Measurements from ENCODE around the gene COPS7B.

DNA sequence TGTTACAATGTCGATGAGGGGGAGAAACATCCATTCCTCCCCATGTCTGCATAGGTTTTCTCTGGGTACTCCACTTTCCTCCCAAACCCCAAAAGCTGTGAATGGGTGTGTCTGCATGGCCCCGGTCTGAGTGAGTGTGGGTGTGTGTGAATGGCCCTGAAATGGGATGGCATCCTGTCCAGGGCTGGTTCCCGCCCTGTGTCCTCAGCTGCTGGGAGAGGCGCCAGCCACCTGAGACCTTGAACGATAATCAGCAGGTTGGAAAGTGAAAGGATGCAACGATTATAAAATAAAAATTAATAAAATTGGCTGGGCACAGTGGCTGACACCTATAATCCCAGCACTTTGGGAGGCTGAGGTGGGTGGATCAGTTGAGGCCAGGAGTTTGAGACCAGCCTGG is 70.7 kb downstream of the COPS7B start:
- TF ChIP-seq, protein P1, sequence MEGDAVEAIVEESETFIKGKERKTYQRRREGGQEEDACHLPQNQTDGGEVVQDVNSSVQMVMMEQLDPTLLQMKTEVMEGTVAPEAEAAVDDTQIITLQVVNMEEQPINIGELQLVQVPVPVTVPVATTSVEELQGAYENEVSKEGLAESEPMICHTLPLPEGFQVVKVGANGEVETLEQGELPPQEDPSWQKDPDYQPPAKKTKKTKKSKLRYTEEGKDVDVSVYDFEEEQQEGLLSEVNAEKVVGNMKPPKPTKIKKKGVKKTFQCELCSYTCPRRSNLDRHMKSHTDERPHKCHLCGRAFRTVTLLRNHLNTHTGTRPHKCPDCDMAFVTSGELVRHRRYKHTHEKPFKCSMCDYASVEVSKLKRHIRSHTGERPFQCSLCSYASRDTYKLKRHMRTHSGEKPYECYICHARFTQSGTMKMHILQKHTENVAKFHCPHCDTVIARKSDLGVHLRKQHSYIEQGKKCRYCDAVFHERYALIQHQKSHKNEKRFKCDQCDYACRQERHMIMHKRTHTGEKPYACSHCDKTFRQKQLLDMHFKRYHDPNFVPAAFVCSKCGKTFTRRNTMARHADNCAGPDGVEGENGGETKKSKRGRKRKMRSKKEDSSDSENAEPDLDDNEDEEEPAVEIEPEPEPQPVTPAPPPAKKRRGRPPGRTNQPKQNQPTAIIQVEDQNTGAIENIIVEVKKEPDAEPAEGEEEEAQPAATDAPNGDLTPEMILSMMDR (conservative IDR thresholded peaks at IDR 0.05; ENCODE audit: low read depth, low read length): no peak
- TF ChIP-seq EZH2phosphoT487 (IDR thresholded peaks at IDR 0.05; ENCODE audit: borderline replicate concordance, low read length) (no peak), EZH2 (IDR thresholded peaks at IDR 0.05; ENCODE audit: low read length, unreplicated experiment) (no peak)
